Stimulated activated CD8-positive, alpha-beta memory T cell treated with anti-CD3 and anti-CD28 coated beads, Interleukin-15, amount 100 ng/mL, for 1 hour (primary cell): ENCODE measurements around the gene GPR3.
A peak's percentile ranks its signal among the peaks of the same experiment; 100 is the strongest.

Experiments
- DNase-seq: peaks from one replicate; pipeline ENCODE4 v3.0.0-alpha.2; 2020; ENCODE audit warnings: low read depth

The GPR3 gene

GRCh38 chr1:27392096-27392777 lies at the start of gene GPR3:
Gene GPR3, plus strand, starts transcription at chr1:27392622. Its CDS starts 1,177 bp downstream, at chr1:27393799.
- peak; percentile 87 for DNase-seq

- peak; percentile 50 for DNase-seq
These were observed 49.4 kb upstream of the GPR3 start for GRCh38 chr1:27342778-27343638.

- no peak for DNase-seq
These were observed 48.8 kb upstream of the GPR3 start for GRCh38 chr1:27343639-27344025.

- no peak for DNase-seq
These were observed 47.1 kb upstream of the GPR3 start for GRCh38 chr1:27345272-27345671.

GRCh38 chr1:27346357-27346756 lies 46.1 kb upstream of the GPR3 start:
- no peak for DNase-seq

- no peak for DNase-seq
These were observed 45.3 kb upstream of the GPR3 start for GRCh38 chr1:27346991-27347624.

- DNase-seq, result no peak
These were observed 43.3 kb upstream of the GPR3 start for GRCh38 chr1:27348861-27349783.

GRCh38 chr1:27349784-27350662 lies 42.4 kb upstream of the GPR3 start:
- DNase-seq, result no peak

GRCh38 chr1:27350663-27351540 lies 41.5 kb upstream of the GPR3 start:
- no peak for DNase-seq

GRCh38 chr1:27351541-27352107 lies 40.8 kb upstream of the GPR3 start:
- no peak for DNase-seq

GRCh38 chr1:27353166-27353565 lies 39.3 kb upstream of the GPR3 start:
- no peak for DNase-seq

GRCh38 chr1:27353629-27354028 lies 38.8 kb upstream of the GPR3 start:
- DNase-seq, result no peak

GRCh38 chr1:27355683-27356082 lies 36.7 kb upstream of the GPR3 start:
- DNase-seq, result no peak

GRCh38 chr1:27356277-27356618 lies 36.2 kb upstream of the GPR3 start:
- DNase-seq, result no peak

- no peak for DNase-seq
These were observed 35.7 kb upstream of the GPR3 start for GRCh38 chr1:27356619-27357280.

- DNase-seq, result peak; percentile 68
These were observed 35.0 kb upstream of the GPR3 start for GRCh38 chr1:27357281-27358037.

GRCh38 chr1:27358038-27358927 lies 34.1 kb upstream of the GPR3 start:
- no peak for DNase-seq
